Kasumi-1 (cell line): ENCODE measurements around the gene TRIO.
"Not testable (repeated sequence)": the region's sequence is repeated elsewhere in the genome, so short reads cannot be mapped to it uniquely, and the experiment has no call there.

Source experiments
- DNase-seq, 2 experiments: peaks; one replicate each; lab custom pipeline; 2025; lab: John Stamatoyannopoulos, UW

The TRIO gene

DNA sequence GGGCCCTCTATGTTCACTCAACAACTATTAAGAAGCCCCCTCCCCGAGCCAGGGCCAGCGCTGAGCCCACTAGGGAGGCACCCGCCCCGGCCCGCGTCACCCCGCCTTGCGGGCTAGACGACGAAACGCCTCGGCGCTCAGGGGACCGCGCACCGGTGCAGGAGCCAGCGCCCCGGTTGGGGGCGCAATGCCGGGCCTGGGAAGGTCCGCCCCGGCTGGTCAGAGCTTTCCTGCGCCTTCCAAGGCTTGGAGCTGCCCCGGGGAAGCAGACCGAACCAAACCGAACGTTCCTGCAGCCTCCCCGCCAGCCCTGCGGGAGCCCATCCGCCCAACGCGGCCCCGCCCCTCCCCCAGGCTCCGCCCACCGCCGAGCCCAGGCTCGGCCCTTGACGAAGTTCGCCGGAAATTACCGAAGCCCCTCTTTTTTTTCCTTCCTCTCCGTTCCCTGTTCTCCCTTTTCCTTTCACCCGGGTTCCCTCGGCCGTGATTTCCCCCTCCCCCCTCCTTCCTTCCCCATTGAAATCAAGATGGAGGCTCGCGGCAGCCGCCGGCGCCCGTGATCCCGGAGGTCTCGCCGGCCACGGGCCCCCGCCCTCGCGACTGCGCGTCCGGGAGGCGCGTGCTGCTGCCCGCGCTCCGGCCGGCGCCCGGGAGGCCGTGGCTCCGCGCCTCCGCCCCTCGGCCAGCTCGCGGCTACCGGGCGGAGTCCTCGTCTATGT is at the start of gene TRIO:
TSS of gene TRIO (plus strand) at position 516 of the 719 bp plus-strand sequence. CDS start 384 bp downstream, outside the sequence.
- peak; percentile 81 to 84 for DNase-seq

DNA sequence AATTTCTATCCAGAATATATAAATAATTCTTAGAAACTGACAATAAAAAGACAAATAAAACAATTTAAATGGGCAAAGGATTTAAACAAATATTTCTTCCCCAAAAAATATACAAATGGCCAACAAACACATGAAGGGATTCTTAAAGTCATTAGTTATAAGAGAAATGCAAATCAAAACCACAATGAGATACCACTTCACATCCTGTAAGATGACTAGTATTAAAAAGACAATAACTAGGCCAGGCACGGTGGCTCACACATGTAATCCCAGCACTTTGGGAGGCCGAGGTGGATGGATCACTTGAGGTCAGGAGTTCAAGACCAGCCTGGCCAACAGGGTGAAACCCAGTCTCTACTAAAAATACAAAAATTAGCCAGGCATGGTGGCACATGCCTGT is 45.8 kb upstream of the TRIO start:
- not testable (repeated sequence) for DNase-seq

DNA sequence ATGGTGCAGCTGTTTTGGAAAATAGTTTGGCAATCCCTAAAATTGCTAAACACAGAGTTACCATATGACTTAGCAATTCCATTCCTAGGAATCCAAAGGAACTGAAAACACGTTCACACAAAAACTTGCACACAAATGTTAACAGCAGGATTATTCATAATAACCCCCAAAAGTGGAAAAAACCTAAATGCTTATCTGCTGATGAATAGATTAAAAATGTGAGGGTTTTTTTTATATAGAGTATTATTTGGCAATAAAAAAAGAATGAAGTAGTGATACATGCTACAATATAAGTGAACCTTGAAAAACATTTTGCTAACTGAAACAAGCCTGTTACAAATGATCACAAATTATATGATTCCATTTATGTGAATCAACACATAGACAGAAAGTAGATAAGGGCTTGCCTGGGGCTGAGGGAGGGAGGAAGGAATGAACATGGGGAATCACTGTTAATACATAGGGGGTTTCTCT is 45.1 kb upstream of the TRIO start:
- DNase-seq, result no peak

DNA sequence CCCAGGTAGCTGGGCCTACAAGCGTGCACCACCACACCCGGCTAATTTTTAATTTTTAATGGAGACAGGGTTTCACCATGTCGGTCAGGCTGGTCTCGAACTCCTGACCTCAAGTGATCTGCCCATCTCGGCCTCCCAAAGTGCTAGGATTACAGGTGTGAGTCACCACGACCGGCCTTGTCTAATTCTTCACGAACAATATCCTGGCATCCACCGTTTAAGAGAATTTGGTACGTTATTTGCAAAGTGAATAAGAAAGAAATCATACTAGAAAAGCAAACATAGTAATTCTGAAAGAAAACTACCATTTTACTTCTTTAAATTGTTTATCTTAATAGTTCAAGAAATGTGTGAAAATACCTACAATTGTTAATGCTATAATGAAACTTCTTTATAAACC is 42.9 kb upstream of the TRIO start:
- no peak for DNase-seq

DNA sequence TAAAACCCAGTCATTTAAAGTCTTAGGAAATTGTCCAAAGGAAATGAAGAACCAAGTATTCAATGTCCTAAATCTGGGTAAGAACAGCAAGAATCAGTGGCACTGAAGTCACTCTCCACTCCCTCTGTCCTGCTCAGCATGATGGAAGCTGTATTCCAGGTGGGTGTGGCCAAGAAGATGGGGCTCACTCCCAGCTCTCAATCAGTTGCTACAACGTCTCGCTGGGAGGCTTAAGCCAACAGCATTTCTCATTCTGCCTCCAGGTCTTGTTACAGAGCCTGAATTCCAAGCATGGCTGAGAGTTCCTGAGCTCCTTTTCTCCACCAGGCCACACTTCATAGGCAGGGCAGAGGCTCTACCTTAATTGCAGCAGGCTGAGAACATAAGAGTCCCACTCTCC is 41.2 kb upstream of the TRIO start:
- no peak for DNase-seq

DNA sequence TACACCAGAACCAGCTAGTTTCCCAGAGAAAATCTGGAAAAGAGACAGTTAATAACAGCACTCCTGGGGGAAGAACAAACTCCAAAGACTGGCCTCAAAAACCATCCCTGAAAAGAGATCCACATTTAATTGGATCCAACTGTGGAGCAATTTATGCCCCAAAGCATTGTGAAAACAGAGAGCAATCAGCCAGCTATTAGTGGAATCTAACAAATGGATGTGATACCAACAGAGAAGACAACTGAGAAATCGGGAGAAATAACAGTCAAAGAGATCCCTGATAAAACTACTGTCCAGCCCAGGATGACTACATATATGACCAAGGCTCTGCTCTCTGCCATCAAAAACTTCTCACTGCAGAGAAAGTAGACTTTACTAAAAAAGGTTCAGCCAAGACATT is 40.5 kb upstream of the TRIO start:
- DNase-seq, result no peak

DNA sequence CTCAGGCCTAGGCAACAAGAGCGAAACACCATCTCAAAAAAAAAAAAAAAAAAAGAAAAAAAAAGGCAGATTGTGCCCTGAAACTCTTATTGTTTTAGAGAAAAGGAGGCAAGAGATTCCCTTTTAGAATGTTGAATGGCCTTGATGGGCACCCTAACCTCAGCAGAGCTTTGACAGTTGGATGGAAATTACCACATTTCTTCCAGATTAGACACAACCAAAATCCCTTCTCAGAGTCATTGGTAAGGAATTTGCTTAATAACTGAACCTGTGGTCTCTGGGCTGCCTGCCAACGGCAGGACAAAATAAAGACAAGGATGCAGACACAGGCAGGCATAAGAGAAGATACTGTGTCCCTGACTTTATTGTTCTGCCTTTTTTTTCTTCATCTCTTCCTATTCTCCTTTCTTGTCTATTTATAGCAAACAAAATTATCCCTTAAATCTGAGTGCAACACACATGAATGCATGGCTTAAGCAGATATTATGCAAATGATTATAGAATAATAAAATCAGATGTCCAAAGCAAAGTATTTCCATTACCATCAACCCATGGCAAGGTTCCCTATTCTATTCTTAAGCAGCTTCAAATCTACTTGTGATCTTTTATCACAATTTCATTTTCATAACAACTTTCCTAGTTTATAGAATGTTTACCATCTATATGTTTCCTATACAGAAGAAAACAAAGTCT is 37.3 kb upstream of the TRIO start:
- no peak for DNase-seq

DNA sequence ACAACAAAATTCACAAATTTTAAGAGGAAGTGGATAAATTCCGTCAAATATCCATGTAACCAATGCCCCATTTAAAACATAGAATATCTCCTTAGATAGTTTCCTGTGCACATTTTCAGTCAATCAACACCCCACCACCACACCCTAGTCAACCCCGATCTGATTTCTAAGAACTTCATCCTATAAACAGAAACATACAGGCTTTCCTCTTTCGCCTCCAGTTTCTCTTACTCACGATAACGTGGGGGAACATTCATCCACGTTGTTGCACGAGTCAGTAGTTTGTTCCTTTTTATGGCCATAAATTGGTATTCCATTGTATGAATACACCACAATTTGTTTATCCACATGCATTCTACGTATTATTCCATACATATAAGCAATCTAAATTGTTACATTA is 35.6 kb upstream of the TRIO start:
- no peak for DNase-seq

DNA sequence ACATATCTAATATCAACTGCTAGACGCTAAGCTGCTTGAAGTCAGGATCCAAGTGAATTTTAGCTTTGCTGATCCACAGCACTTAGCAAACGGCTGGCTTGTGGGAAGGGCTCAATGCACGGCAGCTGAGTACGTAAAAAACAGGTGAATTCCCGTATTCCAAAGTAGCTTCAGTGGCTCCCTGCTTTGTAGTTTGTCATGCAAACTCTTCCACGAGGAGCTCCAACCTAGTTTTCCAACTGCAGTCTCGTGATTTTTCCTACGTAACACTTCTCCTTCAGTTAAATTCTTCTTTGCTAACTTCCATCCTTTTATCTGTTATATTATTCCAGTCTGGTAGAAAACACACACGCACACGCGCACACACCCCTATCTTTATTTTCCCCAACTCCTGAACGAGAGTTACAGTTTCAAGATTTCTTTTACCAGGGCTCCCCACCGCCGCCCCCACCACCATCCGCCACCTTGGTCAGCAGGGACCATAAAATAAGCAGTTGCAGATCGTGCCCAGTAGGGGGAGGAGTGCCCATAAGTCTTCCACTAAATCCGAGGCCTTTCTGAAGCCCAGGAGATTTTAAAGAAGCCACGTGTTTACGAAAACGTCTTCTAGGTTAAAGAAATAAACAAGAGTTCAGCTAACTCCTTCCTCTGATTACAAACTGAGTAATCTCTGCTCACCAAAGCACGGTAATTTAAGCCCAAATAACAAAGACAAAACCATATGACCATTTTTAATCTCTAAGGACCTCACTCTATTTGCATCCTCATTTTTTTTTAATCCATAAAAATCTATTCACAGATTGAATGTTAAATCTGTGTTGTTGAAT is 34.8 kb upstream of the TRIO start:
- DNase-seq, result peak; percentile 91 to 95

DNA sequence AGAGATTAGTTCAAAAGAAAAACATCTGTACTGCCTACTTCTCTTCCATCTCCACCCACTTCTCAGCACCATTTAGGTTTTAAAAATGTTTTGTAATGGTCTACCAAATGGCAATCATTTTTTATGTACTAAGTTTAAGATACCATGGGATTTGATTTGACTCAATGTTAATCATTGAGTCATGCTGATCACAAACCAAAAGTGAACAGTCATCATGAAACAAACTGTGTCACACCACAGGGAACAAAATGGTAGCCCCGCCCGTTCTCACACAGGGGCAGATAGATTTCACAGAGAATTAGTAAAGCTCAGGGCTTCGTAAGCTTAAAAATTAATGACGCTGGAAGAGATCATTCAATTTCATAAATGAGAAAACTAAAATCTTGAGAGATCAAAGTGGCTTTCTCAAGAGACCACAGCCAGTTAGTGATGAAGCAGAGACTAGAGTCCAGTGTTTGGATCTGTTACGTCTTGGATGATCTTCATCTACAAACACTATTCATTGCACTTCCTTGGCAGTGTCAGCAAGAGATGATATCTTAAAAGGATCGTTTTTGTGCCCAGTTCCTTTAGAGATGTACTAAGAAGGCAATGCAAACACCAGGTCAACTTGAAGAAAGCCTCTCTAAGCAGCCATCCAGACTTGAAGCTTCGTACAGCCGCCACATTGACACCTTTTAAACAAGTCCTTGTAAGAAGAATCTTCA is 33.9 kb upstream of the TRIO start:
- DNase-seq, result no peak

DNA sequence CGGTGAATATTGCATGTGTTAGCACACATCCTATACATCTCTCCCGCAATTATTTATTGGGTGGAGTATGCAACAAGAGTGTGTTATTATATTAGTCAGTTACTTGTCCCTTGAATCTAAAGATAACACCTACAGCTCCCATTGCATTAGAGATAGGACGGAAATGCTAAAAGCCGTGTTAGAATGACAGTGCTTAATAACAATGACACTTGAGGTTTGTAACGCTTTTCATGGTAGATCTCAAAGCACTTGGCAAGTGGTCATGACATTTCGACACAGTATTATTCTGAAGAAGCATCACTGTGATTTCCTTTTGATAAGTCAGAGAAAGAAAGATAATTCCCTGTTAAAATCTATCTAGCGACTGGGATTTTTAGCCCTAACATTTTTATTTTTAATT is 33.4 kb upstream of the TRIO start:
- no peak for DNase-seq

DNA sequence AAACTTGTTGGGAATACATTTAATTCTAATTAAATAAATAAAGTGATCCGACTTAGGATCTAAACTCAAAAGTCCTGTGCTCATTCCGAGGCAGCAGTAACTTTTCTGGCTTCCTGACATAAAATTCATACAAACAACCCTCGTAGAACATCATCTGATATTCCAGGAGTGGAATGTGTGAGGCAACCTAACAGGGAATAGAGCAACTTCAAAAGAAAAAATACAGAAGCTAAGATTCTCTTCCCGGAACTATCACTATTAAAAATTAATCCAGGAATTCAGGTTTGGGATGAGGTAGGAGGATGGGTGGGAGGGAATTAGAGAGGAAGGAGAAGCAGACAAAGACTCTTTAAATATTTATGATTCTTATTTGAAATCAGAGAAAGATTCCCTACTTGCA is 32.9 kb upstream of the TRIO start:
- DNase-seq, result no peak

DNA sequence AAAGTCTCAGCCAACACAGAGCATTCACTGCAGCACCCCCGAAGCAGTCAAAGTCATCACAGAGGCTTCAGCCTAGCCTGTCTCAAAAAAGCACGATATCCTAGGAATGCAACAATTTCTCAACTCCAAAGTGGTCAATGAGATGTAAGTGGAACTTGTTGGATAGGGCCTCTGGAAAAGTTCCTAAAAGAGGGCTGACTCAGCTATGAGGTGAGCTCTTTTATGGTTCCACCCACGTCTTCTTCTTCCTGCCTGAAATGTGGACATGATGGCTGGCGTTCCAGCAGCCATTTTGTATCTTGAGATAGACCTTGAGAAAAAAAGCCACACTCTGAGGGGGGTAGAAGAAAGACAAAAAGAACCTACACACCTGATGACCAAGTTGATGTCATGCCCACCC is 32.5 kb upstream of the TRIO start:
- no peak for DNase-seq

DNA sequence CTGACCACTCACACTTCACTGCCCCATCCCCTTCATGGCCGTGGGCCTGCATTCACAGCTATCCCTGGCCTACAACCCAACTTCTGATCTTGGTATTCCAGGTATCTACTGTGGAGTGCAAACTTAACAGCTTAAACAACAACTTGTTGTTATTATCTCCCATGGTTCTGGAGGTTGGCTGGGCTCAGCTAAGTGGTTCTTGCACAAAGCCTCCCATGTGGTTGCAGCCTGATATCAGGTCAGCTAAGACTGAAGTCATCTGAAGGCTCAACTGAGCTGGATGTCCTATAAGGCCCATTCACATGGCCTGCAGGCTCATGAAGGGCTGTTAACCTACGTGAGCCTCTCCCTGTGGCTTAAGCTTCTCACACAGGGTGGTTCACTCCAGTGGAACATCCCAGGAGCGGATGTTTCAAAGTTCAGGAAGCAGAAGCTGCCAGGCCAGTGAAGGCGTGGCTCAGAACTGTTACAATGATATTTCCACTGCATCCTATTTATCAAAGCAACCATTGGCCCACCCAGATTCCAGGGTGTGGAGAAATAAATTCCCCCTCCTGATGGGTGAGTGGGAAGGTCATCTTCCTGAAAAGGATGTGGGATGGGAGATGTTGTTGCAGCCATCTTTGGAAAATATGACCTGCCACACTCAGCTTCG is 30.0 kb upstream of the TRIO start:
- no peak for DNase-seq

DNA sequence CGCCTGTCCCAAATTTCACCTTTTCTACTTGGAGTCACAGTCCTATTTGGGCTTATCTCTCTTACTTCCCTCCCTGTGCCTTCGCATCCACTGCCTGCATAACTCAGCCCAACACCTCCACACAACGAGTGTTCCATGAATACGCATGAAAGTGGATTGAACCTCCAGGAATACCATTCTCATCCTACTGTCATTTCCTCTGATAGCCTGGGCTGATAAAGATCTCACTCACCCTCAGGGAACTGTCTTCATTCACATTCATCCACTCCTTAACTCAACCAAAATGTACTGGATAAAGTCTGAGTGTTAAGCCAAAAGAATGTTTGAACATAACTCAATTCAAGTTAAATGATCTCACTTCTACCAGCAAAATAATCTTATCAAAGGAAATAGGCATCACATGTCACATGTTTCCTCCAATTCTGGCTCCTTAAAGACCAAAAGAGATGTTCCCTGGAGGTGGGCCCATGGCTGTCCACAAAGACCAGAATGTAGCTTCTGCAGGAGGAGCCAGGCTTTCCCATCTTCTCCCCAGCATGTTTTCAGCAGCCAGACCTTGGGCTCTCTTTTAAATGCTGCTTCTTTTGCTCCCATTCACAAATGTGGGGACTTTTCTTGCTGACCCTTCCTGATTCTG is 28.4 kb upstream of the TRIO start:
- no peak for DNase-seq

DNA sequence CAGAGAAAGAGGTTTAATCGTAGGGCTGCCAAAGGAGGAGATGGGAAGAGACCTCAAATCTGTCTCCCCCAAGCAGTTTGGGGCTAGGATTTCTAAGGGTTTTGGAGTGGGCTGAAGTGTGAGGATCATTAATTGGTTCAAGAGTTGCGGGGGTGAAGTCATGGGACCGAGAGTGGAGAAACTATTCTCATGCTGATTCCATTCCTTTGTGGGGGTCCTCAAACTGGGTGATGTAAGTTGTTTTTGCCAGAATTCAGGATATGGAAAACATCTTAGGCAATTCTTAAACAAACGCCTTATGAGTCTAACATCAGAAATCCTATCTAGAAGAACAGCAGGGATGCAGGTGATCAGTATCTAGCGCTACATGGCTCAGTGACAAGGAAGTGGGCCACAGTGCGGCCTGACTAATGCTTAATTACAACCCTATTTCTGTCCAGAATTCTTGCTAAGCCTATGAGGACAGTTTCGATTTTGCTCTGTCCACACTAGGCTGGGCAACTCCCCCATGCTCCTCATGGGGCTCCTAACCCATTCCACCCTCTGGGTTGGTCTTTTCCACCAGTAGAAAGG is 27.7 kb upstream of the TRIO start:
- no peak for DNase-seq

DNA sequence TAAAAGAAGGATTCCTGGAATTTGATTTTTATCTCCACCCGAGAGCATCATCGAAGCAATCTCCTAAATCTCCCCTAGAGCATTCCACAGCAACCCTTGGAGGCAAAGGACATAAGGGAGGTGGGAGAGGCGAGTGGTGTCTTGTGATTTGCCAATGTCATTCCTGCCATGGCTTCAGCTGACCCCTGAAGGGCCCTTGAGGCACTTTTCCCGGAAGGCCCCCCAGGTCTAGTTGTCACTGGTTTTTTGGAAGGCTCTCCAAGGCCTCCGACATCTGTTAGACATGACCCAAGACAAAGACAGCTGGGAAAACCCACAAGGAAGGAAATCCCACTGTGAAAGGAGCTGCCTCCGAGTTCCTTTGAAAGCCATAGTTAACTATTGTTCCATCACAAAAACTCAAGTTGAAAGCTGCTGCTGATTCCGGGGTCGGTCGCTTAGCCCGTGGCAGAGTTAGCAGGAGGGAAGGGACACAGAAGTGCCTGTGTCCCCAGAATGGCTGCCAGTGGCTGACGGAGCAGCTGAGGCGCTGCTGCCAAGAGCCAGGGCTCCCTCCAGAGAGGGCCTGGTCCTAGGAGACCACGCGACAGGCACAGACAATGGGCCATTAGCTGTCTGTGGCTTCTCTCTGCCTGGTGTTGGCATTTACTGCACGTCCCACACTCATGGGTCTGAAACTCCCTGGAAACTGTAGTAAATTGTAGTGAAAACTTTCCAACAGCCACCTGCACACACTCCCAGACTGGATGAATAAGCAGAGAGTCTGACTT is 24.4 kb upstream of the TRIO start:
- DNase-seq, result no peak

DNA sequence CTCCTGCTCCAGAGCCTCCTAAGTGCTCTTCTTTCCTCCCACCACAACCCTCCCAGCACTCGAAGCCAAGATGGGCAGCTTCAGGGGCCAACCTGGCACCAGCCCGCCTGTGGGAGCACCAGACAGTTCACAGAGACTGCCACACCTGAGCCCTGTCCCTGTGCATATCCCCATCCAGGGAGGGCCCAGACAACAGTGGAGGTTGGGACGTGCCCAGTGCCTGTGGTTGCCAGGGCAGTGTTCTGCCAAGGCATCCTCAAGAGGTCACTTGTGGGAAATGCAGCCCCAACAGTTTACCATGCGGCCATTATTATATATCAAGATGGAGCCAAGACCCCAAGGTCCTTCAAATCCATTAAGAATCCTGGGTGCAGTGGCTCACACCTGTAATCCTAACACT is 23.0 kb upstream of the TRIO start:
- no peak for DNase-seq

DNA sequence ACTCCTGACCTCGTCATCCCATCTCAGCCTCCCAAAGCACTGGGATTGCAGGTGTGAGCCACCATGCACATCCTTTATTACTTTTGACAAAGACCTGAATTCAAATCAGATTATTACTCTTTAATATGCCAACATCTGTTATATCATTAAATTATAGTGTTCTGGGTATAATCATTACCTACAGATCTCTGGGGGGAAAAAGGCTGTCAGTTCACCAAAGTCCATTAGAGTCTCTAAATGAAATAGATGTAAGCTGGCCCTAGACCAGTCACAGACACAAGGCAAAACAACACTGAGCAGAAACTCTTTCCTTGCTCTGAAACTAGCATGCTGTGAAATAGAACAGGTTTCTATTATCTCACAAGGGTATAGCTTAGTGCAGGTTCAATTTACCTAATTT is 21.6 kb upstream of the TRIO start:
- DNase-seq, result no peak

DNA sequence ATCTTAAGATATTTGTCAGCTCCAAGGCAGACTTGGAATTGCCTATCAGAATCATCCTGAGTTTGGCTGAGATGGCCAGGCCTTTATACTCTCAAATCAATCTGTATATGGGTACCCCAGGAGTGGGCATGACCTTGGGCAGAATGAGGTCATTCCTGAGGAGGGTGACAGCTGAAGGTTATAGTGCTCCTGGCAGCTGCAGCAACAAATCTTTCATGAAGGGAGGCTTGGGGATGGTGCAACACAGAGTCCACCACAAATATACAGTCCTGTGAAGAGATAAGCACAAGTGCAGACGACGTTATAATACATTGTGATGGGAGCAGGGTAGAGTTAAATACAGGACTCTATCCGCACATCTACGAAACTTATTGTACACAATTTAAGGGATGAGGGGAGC is 21.1 kb upstream of the TRIO start:
- DNase-seq, result no peak
